Pulmonary artery endothelial cell (primary cell): ENCODE measurements around the gene MLPH. TPM values are rescaled to one million over a fixed set of nuclear protein-coding genes. Genes with fewer than 3 reads are reported as not detected.

Experiments
- DNase-seq: peaks from one replicate; pipeline ENCODE4 v3.0.0-alpha.2; 2011; ENCODE audit warnings: low read depth, low spot score
- total RNA-seq: library from RNA; depleted of rRNA; stranded (reverse); fragments of >200 nt; gene quantifications from 2 replicates; pipeline ENCODE4 v1.2.3, GENCODE V29; 2014

Gene MLPH
- total RNA-seq, 1 donor from 2014 or later: not detected

- no peak for DNase-seq
Observed at GRCh38 chr2:237540823-237541222, 53.8 kb downstream of the MLPH start.

GRCh38 chr2:237541243-237541642, 54.2 kb downstream of the MLPH start:
- no peak for DNase-seq

- no peak for DNase-seq
Observed at GRCh38 chr2:237542001-237542704, 55.1 kb downstream of the MLPH start.

GRCh38 chr2:237546040-237546875, 59.2 kb downstream of the MLPH start:
- DNase-seq: no peak

- DNase-seq: no peak
Observed at GRCh38 chr2:237546876-237547395, 59.9 kb downstream of the MLPH start.

GRCh38 chr2:237547841-237548416, 60.9 kb downstream of the MLPH start:
- DNase-seq: no peak

- no peak for DNase-seq
Observed at GRCh38 chr2:237549216-237549615, 62.2 kb downstream of the MLPH start.

GRCh38 chr2:237549643-237550415, 62.8 kb downstream of the MLPH start:
- DNase-seq: no peak

GRCh38 chr2:237551071-237551574, 64.1 kb downstream of the MLPH start:
- DNase-seq: no peak

- DNase-seq: no peak
Observed at GRCh38 chr2:237552908-237553307, 65.9 kb downstream of the MLPH start.

- DNase-seq: no peak
Observed at GRCh38 chr2:237553948-237554347, 66.9 kb downstream of the MLPH start.

GRCh38 chr2:237555560-237555959, 68.5 kb downstream of the MLPH start:
- DNase-seq: no peak

- DNase-seq: no peak
Observed at GRCh38 chr2:237556773-237557632, 70.0 kb downstream of the MLPH start.

GRCh38 chr2:237557633-237558015, 70.6 kb downstream of the MLPH start:
- DNase-seq: no peak

GRCh38 chr2:237558961-237559641, 72.0 kb downstream of the MLPH start:
- DNase-seq: no peak

- DNase-seq: no peak
Observed at GRCh38 chr2:237561221-237561620, 74.2 kb downstream of the MLPH start.

GRCh38 chr2:237563816-237564215, 76.8 kb downstream of the MLPH start:
- DNase-seq: no peak

GRCh38 chr2:237564526-237565131, 77.6 kb downstream of the MLPH start:
- no peak for DNase-seq

- DNase-seq: no peak
Observed at GRCh38 chr2:237565974-237566373, 78.9 kb downstream of the MLPH start.
